Urothelium cell line (cell line): ENCODE results near the gene KIF26A.

ENCODE experiments used
- DNase-seq: peaks from one replicate; pipeline ENCODE4 v3.0.0; 2011; ENCODE audit warnings: low spot score, mixed read lengths
- FAIRE-seq: peaks from 2 replicates; lab custom pipeline; 2011; peaks lifted over from hg19 to GRCh38; lab: Jason Lieb, UNC

Gene KIF26A

GRCh38 chr14:104154246-104154645 lies 15.9 kb downstream of the KIF26A start:
- FAIRE-seq (no peak), DNase-seq (no peak)

- FAIRE-seq (no peak), DNase-seq (no peak)
Measured at GRCh38 chr14:104155513-104155912, 17.1 kb downstream of the KIF26A start.

- FAIRE-seq (no peak), DNase-seq (no peak)
Measured at GRCh38 chr14:104156142-104156541, 17.8 kb downstream of the KIF26A start.

DNA sequence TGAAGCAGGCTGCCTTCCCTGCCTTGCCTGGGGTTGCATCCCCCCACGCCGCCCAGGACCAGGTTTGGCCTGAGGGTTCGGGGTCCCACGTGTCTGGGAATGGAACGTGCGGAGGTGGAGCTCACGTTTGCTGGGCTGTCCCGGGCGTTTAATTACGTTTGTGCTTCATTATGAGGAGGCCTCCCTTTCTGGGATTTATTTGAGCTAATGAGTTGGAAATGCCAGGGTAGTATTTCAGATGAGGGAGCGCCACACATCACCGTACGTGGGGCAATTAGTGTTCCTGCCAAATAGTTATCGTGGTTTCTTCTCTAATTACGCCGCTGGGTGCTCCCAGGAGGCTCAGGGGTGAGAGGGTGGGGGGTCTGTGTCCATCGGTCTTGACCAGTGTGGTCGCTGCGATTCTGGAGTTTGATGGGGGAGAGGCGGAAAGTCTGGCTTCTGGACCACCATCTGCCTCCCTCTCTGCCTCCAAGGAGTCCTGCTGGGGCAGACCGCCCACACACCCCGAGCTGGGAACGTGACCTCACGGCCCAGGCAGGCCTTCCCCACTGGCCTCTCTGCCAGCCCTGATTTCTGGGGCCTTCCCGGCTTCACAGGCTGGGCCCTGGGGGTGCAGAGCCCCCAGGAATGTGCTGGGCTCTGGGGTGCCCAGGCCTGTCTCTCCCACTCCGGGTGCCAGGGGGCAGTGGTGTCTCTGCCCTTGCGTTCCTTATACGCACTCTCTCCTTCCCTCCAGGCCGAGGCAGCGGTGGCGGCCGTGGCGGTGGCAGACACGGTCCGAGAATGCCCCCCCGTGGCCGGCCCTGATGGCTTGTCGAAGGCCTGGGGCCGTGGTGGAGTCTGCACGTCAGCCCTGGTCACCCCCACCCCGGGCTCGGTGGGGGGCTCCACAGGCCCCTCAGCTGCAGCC lies 18.9 kb downstream of the KIF26A start:
- DNase-seq = no peak
- no peak for FAIRE-seq

DNA sequence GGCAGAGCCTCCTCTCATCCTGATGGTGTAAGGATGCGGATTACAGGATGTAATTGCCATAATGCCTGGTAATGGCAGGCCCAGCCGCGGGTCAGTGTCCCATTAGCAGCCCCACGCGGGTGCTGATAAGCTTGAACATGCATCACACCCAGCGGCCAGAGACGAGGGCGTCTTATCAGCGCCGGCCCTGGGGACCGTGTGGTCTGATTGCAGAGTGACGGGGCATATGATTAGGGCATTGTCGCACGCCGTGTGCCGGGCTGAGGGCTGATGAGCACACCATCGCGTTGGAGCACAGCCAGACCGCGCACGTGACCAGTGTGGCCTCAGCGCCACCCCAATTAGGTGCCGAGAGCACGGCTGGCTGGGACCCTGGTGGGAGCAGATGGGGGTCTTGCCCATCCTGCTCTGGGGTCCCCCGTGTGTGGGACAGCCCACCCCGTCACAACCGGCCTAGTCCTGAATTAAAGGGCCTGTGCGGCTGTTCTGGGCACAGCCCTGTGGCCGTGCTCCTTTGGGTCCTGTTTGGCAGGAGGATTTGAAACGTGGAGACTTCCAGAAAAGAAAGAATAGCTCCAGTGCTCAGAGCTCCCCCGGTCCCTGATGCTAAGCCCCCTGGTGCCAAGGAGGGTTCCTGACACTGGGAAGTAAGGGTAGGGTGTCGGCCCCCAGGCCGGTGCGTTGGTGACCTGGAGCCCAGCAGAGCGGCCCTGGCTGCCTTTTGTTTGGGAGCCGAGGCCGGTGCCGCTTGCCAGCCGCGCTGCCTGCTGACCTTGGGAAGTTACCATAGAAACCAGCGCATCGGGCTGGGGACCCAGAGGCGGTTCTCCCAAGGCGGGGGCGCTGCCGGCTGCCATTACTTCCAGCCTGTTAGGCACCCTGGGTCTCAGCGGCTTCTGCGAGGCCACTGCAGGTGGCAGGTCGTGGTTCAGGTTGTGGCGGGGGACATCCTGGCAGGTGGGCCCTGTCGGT lies 20.7 kb downstream of the KIF26A start:
- no peak for DNase-seq
- no peak for FAIRE-seq

DNA sequence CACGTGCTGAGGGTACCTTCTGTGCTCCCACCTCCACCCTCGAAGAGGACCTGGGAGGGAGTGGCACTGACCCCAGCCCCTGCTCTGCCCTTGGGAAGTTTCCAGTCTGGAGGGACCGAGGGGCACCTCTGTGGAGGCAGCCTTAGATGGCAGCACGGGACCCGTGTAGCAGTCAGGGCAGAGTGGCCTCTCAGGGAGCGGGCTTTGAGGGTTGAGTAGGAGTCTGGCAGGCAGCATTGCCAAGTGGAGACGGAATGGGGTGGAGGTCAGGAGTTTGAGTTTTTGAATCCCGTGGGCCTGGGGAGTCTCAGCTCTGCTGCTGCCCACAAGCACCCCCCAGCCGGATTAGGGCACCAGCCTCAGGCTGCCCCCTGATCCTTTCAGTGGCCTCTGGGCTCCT lies 21.6 kb downstream of the KIF26A start:
- FAIRE-seq = no peak
- no peak for DNase-seq

DNA sequence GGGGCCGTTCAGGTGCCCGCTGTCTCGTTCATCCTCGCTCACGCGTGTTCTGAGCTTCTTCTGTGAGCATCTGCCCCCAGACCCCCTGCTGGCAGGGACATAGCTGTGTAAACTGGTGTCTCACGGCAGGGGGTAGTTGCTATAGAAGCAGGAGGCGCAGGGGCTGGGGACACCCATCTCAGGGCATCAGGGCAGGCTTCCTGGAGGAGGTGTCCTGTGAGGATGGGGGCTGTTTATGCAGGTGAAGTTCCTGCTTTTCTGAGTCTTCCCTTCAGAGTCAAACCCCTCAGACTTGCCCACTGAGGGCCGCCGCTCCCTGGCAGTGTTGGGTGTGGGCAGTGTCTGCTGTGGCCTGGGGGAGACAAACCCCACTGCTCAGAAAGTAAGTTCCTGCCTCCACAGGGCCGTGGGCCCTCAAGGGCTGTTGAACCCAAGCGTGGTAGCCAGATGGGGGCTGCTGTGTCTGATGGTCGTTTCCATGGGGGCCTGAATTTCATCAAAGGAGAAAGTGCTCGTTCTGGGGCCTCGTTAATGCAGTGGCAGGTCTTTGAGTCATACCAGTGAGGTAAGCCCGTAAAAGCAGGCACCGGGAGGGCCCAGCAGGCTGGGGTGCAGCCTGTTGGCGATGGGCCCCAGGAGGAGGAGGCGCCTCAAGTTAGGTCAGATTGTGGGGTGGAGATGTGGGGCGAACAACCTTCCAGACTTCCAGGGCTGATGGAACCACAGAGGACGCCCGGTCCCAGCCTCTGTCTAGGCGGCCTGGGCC lies 23.4 kb downstream of the KIF26A start:
- FAIRE-seq = no peak

GRCh38 chr14:104162495-104162894 lies 24.1 kb downstream of the KIF26A start:
- FAIRE-seq = no peak
- no peak for DNase-seq

More for the DNA sequence above, 23.4 kb downstream of the KIF26A start:
- DNase-seq = no peak

DNA sequence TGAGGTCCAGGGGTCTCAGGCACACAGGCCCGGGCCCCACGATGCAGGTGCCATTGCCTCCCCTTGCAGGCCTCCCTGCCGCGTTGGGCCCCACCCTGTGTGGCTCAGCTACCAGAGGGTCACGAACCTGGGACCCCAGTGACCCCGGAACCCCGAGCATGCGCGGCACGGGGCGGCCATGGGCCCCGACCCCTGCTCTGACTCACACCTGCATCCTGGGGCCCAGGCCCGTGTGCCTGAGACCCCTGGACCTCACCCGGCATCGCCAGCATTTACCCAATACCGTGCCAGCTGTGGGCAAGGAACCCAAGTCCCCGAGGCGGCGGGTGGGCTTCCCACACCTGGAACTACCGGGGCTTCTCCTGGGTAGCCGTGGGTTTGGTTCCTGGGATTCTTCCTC lies 25.2 kb downstream of the KIF26A start:
- DNase-seq (no peak), FAIRE-seq (no peak)

- FAIRE-seq = no peak
- no peak for DNase-seq
Measured at GRCh38 chr14:104164041-104164440, 25.7 kb downstream of the KIF26A start.

GRCh38 chr14:104164512-104164911 lies 26.1 kb downstream of the KIF26A start:
- DNase-seq = no peak
- FAIRE-seq = no peak

- FAIRE-seq (no peak), DNase-seq (no peak)
Measured at GRCh38 chr14:104166698-104167097, 28.3 kb downstream of the KIF26A start.

DNA sequence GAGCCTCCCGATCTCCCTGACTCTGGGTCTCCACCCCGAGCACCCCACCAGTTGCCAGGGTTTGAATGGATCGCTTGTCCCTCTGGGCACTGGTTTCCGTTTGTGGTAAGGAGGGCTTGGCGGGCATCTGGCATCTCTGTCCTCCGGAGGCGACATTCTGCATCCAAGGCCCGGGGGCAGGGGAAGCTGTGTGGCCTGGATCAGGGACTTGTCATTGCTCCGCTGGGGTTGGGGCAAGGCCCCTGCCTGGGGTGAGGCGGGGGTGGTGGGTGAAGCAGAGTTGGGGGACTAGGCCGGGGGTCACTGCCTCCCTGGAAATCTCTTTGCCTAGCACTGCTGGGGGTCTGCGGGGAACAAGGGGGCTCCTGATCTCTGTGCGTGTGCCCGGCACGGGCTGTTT lies 30.2 kb downstream of the KIF26A start:
- DNase-seq (no peak), FAIRE-seq (no peak)

DNA sequence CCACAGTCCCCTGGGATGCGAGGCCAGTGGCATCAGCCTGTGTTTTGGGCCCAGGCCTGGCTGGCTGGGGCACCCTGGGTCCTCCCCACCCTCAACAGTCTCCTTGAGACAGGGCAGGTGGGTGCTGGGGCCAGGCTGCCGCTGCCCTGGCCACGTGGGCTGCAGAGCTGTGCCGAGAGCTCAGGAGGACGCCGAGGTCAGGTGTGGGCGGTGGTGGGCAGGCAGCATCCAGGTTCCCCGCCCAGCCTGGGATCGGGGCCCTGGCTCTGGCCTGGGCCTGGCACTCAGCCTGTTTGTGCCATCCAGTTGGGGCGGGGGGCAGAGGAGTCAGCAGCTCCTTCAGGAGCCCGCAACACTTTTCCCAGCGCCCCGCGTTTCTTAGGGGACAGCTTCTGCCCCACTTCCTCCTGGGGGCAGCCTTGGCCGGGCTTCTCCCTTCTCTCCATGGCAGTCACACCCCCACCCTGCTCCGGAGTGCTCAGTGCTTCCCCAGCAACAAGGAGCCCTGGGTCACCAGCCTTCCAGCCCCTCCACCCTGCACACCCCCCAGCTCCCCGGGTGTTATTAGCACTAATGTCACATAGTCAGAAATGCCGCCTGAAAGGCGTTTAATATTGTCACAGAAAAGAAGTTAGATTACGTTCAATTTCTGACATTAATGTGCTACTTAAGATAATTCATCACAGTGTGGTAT lies 30.8 kb downstream of the KIF26A start:
- no peak for DNase-seq
- FAIRE-seq = no peak

GRCh38 chr14:104169699-104170479 lies 31.5 kb downstream of the KIF26A start:
- no peak for FAIRE-seq
- DNase-seq = no peak

DNA sequence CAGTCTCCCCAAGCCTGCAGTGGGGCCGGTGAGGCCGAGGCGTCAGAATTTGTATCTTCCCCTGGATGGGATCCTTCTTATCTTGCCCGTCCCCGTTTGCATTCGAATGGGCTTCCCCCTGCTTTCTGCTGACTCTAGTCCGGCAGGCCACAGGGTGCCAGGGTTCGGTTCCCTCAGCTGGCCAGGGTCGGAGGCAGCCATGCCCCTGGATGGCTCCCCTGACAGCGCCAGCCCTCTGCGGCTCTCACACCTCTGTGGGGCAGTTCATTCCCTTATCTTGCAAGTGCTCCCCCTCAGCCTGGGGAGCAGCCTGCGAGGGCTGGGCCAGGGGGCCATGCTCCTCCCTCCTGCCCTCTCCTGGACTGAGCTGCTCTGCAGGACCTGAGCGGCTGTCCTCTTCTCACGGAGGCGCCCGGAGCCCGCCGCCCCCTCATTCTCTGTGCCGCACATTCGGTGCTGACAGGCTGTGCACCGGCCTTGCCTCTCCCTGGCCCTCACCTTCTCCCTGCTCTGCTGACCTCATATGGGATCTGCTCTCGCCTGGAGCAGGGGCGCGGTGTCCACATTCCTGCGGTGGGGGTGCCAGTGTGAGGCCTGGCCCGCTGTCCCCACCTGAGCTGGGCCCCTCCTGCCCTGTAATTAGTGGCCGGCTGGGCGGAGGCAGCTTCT lies 32.8 kb downstream of the KIF26A start:
- FAIRE-seq (no peak), DNase-seq (no peak)

DNA sequence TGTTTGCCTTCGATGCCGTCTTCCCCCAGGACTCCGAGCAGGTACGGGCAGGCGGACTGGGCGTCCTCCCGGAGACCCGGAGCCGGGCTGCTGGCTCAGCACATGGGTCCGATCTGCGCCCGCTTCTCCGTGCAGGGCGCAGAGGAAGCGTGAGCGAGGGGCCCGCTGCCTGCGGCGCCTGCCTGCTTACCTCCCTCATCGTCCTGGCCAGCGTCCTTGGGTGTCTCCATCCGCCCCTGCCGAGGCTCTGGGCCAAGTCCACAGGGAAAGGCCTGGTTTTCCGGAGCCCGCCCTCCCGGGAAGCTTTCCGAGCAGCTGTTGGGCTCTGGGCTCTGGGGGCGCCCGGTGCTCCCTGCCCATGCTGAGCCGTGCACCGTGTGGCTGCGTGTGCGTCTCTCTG lies 33.5 kb downstream of the KIF26A start:
- FAIRE-seq = no peak
- DNase-seq = no peak

DNA sequence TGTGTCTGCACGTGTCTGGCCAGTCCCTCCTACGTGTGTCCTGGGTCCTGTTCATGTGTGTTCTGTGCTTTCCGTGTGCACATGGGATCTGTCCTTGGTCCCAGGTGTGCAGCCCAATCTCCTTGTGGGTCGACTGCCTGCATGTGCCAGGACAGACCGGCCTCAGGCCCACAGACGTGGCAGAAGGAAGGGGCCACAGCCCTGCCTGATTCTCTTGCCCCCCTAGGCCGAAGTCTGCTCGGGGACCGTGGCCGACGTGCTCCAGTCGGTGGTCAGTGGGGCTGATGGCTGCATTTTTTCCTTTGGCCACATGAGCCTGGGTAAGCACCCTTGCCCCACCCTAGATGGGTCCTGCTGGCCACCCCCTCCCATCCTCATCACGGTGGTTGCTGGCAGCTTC lies 34.0 kb downstream of the KIF26A start:
- FAIRE-seq = no peak
- no peak for DNase-seq

- no peak for DNase-seq
- FAIRE-seq = no peak
Measured at GRCh38 chr14:104172880-104173279, 34.5 kb downstream of the KIF26A start.
